Stimulated activated CD4-positive, alpha-beta T cell treated with anti-CD3 and anti-CD28 coated beads, TNF-alpha, amount 100 ng/mL, for 4 hours (primary cell): ENCODE results near the gene DUSP14.
"Not testable (repeated sequence)": the region's sequence is repeated elsewhere in the genome, so short reads cannot be mapped to it uniquely, and the experiment has no call there.

Source experiments
- DNase-seq, 3 experiments: peaks; one replicate each; pipeline ENCODE4 v3.0.0-alpha.2; 2020; ENCODE audit warnings: low read depth in 3 of 3

The DUSP14 gene

GRCh38 chr17:37483311-37484039, 6.2 kb upstream of the DUSP14 start:
- no peak for DNase-seq

- no peak for DNase-seq
Observed at GRCh38 chr17:37485938-37486570, 3.6 kb upstream of the DUSP14 start.

- DNase-seq, result no peak
Observed at GRCh38 chr17:37488009-37488604, 1.6 kb upstream of the DUSP14 start.

GRCh38 chr17:37488607-37489196, 989 bp upstream of the DUSP14 start:
- DNase-seq, result peak; percentile 36 to 62 (median 60)

GRCh38 chr17:37490022-37490587, 414 bp downstream of the DUSP14 start:
- DNase-seq, result peak; percentile 57 to 70 (median 57)

GRCh38 chr17:37490638-37491614, 1.2 kb downstream of the DUSP14 start:
- DNase-seq, result no peak

- DNase-seq, result no peak
Observed at GRCh38 chr17:37492167-37492566, 2.5 kb downstream of the DUSP14 start.

- DNase-seq, result no peak
Observed at GRCh38 chr17:37493249-37494027, 3.7 kb downstream of the DUSP14 start.

- no peak for DNase-seq
Observed at GRCh38 chr17:37494401-37494831, 4.7 kb downstream of the DUSP14 start.

- no peak for DNase-seq
Observed at GRCh38 chr17:37494971-37495370, 5.3 kb downstream of the DUSP14 start.

GRCh38 chr17:37500378-37500777, 10.7 kb downstream of the DUSP14 start:
- no peak for DNase-seq

GRCh38 chr17:37502009-37502936, 12.6 kb downstream of the DUSP14 start:
- no peak for DNase-seq

- no peak for DNase-seq
Observed at GRCh38 chr17:37503148-37503547, 13.5 kb downstream of the DUSP14 start.

GRCh38 chr17:37505333-37505732, 15.6 kb downstream of the DUSP14 start:
- no peak for DNase-seq

- DNase-seq, result no peak
Observed at GRCh38 chr17:37506678-37507077, 17.0 kb downstream of the DUSP14 start.

GRCh38 chr17:37507111-37507510, 17.4 kb downstream of the DUSP14 start:
- DNase-seq, result no peak

GRCh38 chr17:37510056-37510455, 20.4 kb downstream of the DUSP14 start:
- no peak for DNase-seq

- DNase-seq, result not testable (repeated sequence)
Observed at GRCh38 chr17:37511642-37512041, 22.0 kb downstream of the DUSP14 start.

- DNase-seq, result no peak
Observed at GRCh38 chr17:37512442-37513068, 22.9 kb downstream of the DUSP14 start.
